HG02884 (cell line): ENCODE measurements around the gene GET3.

Experiments
- ATAC-seq: cut with Tn5 transposase; IDR thresholded peaks from one replicate; pipeline ENCODE4 v1.9.1; 2021; ENCODE audit warnings: mild to moderate bottlenecking, moderate library complexity; ENCODE audit not compliant: unreplicated experiment

Gene GET3

GRCh38 chr19:12750851-12751250 is 13.6 kb downstream of the GET3 start:
- ATAC-seq, result no peak

- ATAC-seq, result no peak
These were observed 14.3 kb downstream of the GET3 start, which contains the start of gene BEST2 for GRCh38 chr19:12751635-12752034. TSS of gene BEST2 (plus strand) at chr19:12751791. CDS start at chr19:12752593, 802 bp downstream.

GRCh38 chr19:12752056-12752781 is 14.9 kb downstream of the GET3 start:
- ATAC-seq, result no peak

DNA sequence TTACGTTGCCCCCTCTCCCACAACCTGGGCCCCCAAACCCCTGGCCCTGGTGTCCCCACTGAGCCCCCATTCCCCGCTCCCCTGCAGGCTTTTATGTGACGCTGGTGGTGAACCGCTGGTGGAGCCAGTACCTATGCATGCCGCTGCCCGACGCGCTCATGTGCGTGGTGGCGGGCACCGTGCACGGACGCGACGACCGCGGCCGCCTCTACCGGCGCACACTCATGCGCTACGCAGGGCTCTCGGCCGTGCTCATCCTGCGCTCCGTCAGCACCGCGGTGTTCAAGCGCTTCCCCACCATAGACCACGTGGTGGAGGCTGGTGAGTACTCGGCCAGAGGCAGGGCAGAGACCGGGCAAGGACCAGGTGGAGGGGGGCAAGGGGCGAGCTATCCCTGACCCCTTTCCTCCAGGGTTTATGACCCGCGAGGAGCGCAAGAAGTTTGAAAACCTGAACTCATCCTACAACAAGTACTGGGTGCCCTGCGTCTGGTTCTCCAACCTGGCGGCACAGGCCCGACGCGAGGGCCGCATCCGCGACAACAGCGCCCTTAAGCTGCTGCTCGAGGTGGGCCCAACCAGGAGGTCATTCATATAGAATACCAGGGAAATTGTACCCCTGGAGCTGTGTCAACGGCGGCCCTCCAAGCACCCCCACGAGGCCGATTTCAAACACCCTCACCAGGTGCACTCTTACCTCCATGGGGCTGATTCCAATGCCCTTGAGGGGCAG is 17.3 kb downstream of the GET3 start:
- ATAC-seq, result no peak

DNA sequence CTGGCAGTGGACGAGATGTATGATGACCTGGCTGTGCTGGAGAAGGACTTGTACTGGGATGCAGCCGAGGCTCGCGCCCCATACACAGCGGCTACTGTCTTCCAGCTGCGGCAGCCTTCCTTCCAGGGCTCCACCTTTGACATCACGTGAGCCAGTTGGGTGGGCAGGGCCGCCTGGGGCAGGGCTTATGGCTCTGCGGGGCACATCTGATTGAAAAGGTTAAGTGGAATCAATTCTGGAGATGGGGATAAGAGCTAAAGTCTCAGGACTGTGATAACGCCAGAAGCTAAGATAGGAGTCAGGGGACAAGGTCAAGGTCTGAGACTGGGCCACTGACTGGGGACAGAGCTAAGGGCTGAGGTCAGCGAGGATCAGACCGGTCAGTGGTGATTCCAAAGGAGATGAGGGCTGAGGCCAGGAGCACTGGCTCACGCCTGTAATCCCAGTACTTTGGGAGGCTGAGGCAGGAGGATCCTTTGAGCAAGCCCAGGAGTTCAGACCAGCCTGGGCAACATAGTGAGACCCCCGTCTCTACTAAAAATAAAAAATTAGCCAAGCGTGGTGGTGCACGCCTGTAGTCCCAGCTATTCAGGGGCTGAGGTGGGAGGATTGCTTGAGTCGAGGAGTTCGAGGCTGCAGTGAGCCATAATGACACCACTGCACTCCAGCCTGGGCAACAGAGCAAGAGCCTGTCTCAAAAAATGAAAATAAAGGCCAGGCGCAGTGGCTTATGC is 19.0 kb downstream of the GET3 start:
- no peak for ATAC-seq

GRCh38 chr19:12757544-12758274 is 20.4 kb downstream of the GET3 start:
- no peak for ATAC-seq

DNA sequence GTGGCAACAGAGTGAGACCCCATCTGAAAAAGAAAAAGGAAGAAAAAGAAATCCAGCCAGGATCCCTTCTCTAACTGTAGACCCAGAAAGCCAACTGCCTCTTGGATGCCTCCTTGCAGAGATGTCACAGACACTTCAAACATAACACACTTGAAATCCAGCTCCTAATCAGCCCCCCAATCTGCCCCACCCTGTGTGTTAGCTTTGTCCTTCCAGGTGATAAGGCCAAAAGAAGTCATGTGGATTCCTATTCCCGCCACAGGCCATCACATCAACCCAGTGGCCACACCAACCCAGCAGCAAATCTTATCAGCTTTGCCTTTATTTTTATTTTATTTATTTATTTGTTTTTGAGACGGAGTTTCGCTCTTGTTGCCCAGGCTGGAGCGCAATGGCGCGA is 22.4 kb downstream of the GET3 start:
- ATAC-seq, result no peak

GRCh38 chr19:12763100-12763499 is 25.8 kb downstream of the GET3 start:
- no peak for ATAC-seq

DNA sequence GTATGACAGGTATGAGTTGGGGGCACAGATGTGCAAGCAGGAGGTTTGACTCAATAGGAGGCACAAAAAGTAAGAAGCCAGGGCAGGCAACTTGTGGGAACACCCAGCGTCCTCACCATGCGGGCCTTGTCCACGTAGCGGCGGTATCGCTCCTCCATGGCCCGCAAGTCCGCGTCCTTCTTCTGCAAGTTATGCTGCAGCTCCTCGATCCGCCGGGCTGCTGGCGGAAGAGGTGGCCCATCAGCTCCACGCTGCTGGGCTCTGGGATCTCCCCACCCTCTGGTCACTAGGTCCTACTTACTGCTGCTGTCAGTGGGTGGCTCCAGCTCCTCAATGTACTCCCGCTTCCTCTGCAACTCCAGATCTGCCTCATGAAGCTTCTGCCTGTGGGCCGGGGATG is 27.4 kb downstream of the GET3 start:
- no peak for ATAC-seq

- ATAC-seq, result no peak
These were observed 28.8 kb downstream of the GET3 start for GRCh38 chr19:12766051-12766521.

DNA sequence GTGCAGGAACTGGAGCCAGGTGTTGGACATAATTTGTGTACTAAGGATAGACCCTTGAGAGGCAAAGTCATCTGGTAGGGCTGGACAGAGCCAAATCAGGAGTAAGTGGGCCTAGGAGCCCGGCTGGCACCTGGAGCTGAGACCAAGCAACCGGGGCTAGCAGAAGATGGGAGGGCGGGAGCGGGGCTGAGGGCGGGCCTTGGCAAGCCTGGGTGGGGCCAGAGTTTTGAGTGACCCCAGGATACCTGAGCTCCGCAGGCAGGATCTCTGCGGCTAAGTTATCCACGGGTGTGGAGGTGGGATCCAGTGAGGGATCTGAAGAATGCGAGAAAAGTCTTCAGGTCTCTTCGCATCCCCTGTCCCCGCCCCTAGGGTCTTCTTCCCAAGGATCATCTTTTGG is 29.9 kb downstream of the GET3 start:
- no peak for ATAC-seq

GRCh38 chr19:12767666-12768065 is 30.4 kb downstream of the GET3 start:
- no peak for ATAC-seq

GRCh38 chr19:12769689-12770088 is 32.4 kb downstream of the GET3 start:
- no peak for ATAC-seq

DNA sequence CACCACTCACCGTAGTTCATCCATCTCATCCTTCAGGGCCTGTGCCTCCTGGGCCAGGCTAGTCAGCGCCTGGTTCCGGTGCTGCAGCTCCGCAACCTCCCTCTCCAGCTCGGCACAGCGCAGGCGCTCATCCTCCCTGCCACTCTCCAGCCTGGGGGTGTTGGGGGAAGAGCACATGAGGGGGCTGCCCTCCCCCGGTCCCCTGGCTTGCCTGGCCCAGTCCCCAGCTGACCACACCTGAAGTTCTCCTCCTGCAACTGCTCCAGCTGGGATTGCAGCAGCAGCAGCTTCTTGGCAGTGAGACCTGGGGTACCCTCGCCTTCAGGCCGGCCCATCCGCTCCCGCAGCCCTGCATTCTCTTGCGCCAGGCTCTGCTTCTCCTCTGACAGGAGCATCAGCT is 33.6 kb downstream of the GET3 start:
- ATAC-seq, result no peak

DNA sequence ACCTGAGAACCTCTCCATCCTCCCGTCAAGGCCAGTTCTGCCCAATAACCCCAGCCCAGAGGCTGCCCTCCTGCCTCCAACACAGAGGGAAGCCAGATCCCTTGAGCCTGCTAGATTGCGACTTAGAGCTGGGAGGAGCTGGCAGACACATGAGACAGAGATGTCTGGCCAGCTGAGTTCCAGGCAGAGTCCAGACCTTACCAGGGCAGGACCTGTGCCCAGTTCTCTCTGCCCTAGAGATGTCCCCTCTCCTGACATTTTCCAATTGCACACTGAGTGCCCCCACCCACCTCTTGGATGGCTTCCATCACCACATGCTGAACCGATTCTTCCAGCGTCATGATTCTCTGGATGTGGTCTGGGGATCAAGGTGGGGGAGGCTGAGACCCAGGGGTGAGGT is 35.0 kb downstream of the GET3 start:
- no peak for ATAC-seq

GRCh38 chr19:12773571-12773970 is 36.3 kb downstream of the GET3 start:
- no peak for ATAC-seq

DNA sequence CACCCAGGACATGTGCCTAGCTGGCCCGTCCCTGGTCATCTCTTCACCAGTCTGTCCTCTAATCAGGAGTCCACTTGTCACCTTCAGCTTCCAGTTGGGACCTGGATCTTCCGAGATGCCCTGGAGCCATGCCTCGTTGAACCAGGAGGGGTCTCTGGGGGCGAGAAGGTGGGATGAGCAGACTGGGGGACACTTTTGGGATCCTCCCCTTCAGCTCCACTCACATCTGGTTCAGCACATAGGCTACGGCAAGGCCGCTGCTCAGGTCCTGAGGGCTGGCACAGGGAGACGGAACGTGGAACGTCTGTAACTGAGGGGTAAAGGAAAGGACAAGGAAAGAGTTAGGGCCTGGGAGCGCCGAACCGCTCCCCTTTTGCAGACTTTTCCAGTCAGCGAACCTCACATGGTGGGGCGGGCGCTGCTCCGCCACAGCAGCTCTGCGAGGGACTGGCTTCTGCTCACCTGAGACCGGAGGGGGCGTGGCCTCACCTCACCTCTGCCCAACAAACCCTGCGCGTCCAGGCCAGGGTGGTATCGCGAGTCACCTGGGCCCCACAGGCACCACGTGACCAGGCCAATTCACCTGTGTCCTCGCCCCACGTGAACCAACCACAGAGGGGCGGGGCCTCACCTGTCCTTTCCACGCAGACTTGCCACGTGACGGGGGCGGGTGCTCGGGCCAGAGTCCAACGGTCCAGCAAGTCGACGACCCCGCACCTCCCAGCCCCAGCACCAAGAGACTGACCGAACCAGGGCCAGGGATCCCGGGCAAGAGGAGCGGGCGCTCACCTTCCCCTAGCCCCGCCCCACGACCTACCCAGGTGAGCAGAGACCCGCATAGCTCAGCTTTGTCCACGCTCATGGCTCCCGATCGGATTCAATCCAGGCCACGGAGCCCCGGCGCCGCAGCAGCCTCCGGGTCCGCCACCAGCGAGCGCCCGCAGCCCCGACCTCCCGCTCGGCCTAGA is 37.6 kb downstream of the GET3 start, which contains the start of gene HOOK2:
TSS of gene HOOK2 (minus strand) at position 965 of the 968 bp plus-strand sequence. CDS start at position 862, 103 bp downstream.
- no peak for ATAC-seq

DNA sequence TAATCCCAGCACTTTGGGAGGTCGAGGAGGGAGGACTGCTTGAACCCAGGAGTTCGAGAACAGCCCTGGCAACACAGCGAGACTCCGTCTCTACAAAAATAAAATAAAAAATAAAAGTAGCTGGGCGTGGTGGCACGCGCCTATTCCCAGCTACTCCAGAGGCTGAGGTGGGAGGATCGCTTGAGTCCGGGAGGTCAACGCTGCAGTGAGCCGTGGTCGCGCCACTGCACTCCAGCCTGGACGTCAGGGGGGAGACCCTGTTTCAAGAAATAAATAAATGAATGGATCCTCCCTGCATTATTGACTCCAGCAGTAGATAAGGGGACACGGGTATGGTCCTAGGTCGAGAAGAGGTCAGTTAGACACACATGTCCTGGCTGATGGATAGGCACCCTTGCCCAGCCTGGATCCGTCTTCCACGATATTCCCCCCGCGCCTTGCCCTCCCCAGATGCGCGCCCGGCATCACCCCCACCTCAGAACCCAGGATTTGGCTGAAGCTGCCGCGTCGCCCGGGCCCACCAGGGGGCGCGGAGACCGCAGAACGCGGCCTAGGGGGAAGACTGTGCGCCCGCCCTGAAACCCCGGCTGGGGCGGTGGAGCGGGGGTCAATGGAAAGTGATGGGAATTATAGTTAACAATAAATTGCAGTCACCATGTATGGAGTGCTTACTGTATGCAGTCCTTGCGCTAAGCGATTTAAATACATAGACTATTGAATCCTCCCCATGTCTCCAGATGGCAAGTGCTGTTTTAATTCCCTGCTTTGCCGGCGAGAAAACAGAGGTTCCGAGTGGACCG is 40.1 kb downstream of the GET3 start:
- no peak for ATAC-seq
